ENCODE results near the gene PLPPR4. TPM values are rescaled to one million over a fixed set of nuclear protein-coding genes. Genes with fewer than 3 reads are reported as not detected.

Gene PLPPR4
- total and polyA plus RNA-seq, 2 of the 4 experiments (the other 2 are of a cell fraction): 4.5 to 7.0 TPM

- dilution Hi-C loops (cut with HindIII; ENCODE audit: low sequenced_read_pairs, unreplicated experiment): no loop called here
- H2AK9ac ChIP-seq (replicated peaks; ENCODE audit: low read depth, low read length, poor library complexity): no peak overlapping the region
- no peak overlapping the region for H4K5ac ChIP-seq (ENCODE audit: low read depth, low read length)
- no peak overlapping the region for H3K14ac ChIP-seq (replicated peaks; ENCODE audit: low read depth, low read length)
- no peak overlapping the region for H2BK5ac ChIP-seq (ENCODE audit: low read depth, low read length, poor library complexity, severe bottlenecking)
- no peaks in the 10 kb centered on the region for H3K36me3 ChIP-seq (ENCODE audit: control insufficient read depth, insufficient read depth, low read length)
- intact Hi-C loops (cut with micrococcal nuclease): no loop called here
- H3K9me1 ChIP-seq (ENCODE audit: insufficient read depth, low read length): no peaks in the 10 kb centered on the region
- ATAC-seq (ENCODE audit: low read depth) (no peak), DNase-seq (no peak)
- BruUV-seq (replicated peaks): no TSS peak
- no peaks in the 10 kb centered on the region for H3K9me3 ChIP-seq (ENCODE audit: control insufficient read depth, insufficient read depth, low read length)
- H3K56ac ChIP-seq (ENCODE audit: extremely low read depth, insufficient read depth, low read length): no peak overlapping the region
- ChIA-PET POLR2A (ENCODE audit: unreplicated experiment) (no interaction called here), CTCF (no interaction called here)
- no peak overlapping the region for H2AK5ac ChIP-seq (ENCODE audit: low read depth, low read length)
- in situ Hi-C loops (cut with MboI; ENCODE audit: low sequenced_read_pairs): no loop called here
- no peak overlapping the region for H2AFZ ChIP-seq (replicated peaks; ENCODE audit: low read length, poor library complexity)
- H4K8ac ChIP-seq (ENCODE audit: low read depth in 2 of 2, low read length in 2 of 2): no peak overlapping the region
- no peak overlapping the region for H3K23ac ChIP-seq (ENCODE audit: low read depth, low read length)
- H2BK20ac ChIP-seq (ENCODE audit: low read depth, low read length): no peak overlapping the region
- TF ChIP-seq MXI1 (IDR thresholded peaks at IDR 0.05; ENCODE audit: borderline replicate concordance, low read depth, low read length): no peak
- peak; percentile 29; the same call in 1 of the 2 replicates for TF ChIP-seq MAFK (IDR thresholded peaks at IDR 0.05; ENCODE audit: low read depth, low read length)
- no peak for TF ChIP-seq RAD21 (IDR thresholded peaks at IDR 0.05; ENCODE audit: low read length)
- no peak overlapping the region for H4K91ac ChIP-seq (ENCODE audit: insufficient read depth, low read depth, low read length)
- H2BK15ac ChIP-seq (ENCODE audit: low read depth, low read length): no peak overlapping the region
- H3K18ac ChIP-seq (ENCODE audit: low read depth, low read length): no peak overlapping the region
- H3K27ac ChIP-seq (ENCODE audit: insufficient read depth, low read length): no peak overlapping the region
- H2BK120ac ChIP-seq (ENCODE audit: low read depth, low read length): no peak overlapping the region
- H3K4me2 ChIP-seq (ENCODE audit: low read depth, low read length): no peak overlapping the region
- H3K9ac ChIP-seq (ENCODE audit: low read depth, low read length): no peak overlapping the region
- H3K4me3 ChIP-seq (ENCODE audit: insufficient read depth, low read depth, low read length): no peak overlapping the region
- H4K20me1 ChIP-seq (ENCODE audit: insufficient read depth, low read length): no peaks in the 10 kb centered on the region
- no peaks in the 10 kb centered on the region for H3K79me1 ChIP-seq (ENCODE audit: low read depth in 1 of 2, low read length in 2 of 2)
- H3K4me1 ChIP-seq (ENCODE audit: control insufficient read depth, insufficient read depth, low read length): no peaks in the 10 kb centered on the region
- no peak overlapping the region for H3K4ac ChIP-seq (ENCODE audit: low read depth, low read length)
- peaks cover 6% of the 10 kb centered on the region for H3K27me3 ChIP-seq (ENCODE audit: control insufficient read depth, insufficient read depth, low read length)
Observed at GRCh38 chr1:99230695-99231094, 33.6 kb upstream of the PLPPR4 start.

All from IMR-90 (cell line).